ENCODE results near the gene VSIR.

VSIR gene

GRCh38 chr10:71782221-71782916, 9.0 kb upstream of the VSIR start:
- no peak for DNase-seq

DNA sequence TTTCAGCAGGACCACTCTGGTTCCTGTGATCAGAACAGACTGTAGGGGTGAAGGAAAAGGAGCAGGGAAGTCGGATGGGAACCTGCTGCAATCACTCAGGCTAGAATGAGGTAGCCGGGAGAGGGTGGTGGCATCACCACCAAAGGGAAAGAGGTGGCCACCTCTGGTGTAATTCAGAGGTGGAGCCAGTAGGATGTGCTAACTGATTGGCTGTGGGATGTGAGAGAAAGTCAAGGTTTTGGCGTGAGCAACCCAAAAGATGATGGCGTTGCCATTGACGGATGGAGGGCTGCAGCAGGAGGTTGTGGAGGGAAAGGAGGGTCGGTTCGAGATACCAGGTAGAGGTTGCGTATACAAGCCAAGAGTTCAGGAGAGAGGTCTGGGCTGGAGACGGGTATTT, 7.4 kb upstream of the VSIR start:
- no peak for DNase-seq

DNA sequence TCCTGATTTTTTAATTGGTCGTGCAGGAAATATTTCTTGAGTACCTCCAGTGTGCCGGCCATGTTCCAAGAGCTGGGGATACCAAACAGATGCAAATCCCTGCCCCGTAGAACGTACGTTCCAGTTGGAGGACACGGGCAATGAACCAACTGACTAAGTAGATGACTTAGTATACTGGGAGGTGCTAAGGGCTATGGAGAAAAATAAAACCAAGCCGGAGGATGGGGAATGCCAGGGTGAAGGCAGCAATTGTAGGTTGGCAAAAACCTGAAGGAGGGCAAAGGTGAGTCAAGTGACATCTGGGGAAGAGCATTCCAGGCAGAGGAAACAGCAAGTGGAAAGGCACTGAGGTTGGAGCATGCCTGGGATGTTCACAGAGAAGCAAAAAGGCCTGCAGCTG, 6.8 kb upstream of the VSIR start:
- DNase-seq = no peak

DNA sequence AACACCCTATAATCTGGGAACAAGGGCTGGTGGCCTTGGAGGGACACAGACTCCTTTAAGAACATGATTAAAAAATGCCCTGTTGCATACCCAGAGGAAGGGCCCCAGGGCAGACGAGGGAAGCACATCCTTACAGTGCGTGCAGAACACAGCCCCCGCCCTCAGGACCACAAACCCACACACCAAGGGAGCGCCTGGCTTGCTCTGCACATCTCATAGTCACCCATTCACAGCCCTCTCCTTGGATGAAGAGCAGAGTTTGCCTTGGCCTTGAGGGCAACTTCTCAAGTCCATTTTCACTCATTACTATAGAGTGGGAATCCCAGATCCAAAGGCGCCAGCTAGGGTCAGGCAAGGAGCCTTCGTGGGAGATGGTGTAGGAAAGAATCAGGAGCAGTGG, 6.3 kb upstream of the VSIR start:
- DNase-seq = no peak

GRCh38 chr10:71778071-71778825, 4.9 kb upstream of the VSIR start:
- DNase-seq = no peak

DNA sequence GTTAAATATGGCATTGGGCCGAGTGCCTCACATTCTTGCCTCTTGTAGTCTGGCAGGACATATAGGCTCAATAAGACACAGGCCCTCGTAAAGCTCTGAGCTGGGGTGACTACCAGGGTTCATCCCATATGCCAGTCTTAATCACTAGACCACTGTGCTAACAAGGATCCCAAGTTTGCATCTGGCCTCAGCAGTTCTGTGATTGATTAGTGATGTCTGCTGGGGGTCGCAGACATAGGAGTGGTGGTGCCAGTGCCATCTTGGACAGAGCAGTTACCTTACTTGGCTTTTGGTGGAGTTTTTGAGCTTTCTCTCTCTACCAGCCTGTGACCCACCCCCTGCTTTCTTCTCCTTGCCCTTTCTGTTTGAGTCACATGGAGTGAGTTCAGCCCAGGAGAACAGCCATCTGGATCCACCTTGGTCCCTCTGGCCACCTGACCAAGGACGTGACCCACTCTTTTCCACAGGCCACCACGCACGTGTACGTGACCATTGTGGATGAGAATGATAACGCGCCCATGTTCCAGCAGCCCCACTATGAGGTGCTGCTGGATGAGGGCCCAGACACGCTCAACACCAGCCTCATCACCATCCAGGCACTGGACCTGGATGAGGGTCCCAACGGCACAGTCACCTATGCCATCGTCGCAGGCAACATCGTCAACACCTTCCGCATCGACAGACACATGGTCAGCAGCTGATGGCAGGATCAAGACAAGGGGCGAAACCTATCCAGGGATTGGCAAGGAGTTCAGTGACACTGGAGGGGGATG, 4.1 kb upstream of the VSIR start:
- DNase-seq = no peak

- DNase-seq = no peak
Observed at GRCh38 chr10:71776481-71776925, 3.2 kb upstream of the VSIR start.

DNA sequence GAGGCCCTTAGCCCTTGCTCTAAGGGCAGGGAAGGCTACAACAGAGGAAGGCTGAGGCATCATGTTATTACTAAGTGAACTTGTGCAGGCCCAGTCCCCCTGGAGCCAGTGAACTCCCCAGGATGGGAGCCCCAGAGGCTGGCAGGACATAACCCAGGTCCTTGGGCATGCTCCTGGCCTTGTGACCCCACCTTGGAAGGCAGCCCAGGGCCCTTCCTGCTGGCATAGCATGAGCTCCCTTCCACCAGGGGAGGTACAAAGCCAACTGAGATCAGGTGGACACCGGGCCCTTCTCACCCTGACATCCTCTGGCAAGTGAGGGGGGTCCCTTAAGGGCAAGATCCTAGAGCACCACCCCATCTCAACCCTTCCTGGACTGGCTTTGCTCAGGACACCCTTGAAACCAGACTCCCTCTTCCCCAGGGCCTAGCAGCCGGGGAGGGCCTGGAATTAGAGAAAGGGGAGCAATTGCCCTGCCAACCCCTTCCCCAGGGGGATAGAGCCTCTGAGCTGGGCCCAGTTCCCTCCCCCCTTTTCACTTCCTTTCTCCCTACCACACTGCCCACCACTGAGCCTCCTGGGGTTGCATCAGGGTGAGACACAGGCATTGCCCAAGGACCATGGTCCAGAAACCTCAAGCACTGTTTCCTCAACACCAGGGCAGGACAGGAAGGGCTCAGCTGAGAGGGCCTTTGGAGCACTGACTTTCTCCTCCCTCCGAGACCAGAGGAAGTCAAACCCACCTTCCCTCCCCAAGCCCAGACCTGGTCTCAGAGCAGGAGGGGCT, 1.8 kb upstream of the VSIR start:
- DNase-seq = no peak

DNA sequence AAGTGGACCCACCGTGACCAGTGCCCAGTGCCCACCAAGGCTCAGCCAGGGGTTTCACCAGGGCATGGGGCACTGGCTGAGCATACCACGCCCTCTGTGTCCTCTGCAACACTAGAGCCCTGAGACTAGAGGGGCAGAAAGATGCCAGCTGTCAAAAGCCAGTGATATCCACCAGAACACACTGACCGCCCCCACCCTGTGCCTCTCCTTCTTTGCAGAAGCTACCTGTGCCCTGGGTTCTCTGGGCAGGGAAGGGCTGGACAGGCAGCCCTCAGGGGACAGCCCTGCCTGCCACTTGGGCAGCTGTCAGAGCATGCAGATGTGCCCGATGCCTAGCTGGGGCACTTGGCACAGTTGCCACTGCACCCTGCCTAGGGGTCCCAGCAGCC, 494 bp downstream of the VSIR start:
- DNase-seq = no peak

DNA sequence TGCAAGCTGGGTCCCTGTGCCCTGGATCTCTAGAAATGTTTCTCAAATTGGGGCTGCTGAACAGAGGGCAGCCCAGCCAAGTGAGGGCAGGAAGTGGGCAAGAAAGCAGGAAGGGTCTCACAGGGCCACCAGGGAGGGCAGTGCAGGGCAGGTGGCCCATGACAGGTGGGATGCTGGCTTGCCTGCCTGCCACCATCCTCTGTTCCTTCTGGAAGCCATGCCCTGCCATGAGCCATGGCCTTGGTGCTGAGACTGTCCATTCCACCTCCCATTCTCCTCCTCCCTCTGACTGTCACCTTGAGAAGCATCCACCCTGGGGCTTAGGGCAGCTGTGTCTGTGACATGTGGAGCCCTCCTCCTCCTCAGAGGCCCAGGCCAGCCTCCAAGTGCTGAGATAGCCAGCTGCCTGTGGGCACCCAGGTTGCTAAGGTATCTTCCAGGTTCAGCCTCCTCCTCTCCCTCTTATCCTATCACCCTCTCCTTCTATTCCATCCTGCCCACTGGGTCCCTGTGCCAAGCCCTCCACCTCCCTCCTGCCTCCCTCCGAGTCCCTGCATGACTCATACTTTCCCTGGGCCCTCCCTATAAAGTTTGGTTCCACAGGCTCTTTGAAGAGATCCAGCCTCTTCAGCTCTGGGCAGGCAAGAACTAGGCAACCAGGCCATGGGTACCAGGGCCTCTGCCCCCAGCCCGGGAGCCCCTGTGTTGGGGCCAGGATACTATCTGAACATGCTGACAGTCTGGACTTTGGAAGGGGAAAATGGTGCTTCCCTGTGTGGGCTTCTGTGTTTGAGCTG, 1.3 kb downstream of the VSIR start:
- no peak for DNase-seq

DNA sequence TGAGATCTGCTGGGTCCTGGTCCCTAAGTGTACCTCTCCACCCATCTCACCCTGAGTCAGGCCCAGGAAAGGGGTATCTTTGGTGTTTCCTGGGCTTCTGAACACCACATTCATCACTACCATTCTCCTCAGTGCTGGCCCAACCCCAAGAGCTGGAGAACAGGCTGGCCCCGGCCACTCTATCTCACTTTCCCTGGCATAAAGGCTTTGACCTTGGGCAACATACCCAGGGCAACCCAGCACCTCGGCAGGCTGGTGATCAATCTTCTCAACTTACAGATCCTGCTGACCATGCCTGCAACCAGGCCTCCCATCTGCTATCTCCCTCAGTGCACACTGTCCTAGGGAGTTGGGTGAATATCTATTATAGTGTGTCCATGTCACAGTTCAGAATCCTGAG, 2.1 kb downstream of the VSIR start:
- no peak for DNase-seq

DNA sequence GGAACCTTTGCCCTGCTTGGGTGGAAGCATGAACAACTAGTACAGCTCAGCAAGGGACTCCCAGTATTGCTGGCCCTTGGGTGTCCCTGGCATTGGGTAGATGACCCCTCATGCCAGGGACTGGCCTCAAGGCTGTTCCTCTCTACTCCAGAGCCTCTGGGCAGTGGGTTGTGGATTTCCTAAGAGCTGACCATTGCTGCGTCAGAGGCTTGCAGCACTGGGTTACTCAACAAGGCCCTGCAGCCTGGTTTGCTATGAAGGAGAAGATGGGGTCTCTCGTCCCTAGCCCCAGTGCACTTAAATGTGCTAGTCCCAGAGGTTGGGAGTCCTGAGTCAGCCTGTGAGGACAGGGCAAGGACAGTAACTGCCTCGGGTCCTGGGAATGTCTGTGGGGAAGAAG, 2.5 kb downstream of the VSIR start:
- no peak for DNase-seq

- DNase-seq = no peak
Observed at GRCh38 chr10:71770255-71770654, 3.1 kb downstream of the VSIR start.

GRCh38 chr10:71769279-71769823, 4.0 kb downstream of the VSIR start:
- DNase-seq = no peak

- no peak for DNase-seq
Observed at GRCh38 chr10:71767420-71768035, 5.8 kb downstream of the VSIR start.

- DNase-seq = no peak
Observed at GRCh38 chr10:71766717-71767419, 6.5 kb downstream of the VSIR start.

DNA sequence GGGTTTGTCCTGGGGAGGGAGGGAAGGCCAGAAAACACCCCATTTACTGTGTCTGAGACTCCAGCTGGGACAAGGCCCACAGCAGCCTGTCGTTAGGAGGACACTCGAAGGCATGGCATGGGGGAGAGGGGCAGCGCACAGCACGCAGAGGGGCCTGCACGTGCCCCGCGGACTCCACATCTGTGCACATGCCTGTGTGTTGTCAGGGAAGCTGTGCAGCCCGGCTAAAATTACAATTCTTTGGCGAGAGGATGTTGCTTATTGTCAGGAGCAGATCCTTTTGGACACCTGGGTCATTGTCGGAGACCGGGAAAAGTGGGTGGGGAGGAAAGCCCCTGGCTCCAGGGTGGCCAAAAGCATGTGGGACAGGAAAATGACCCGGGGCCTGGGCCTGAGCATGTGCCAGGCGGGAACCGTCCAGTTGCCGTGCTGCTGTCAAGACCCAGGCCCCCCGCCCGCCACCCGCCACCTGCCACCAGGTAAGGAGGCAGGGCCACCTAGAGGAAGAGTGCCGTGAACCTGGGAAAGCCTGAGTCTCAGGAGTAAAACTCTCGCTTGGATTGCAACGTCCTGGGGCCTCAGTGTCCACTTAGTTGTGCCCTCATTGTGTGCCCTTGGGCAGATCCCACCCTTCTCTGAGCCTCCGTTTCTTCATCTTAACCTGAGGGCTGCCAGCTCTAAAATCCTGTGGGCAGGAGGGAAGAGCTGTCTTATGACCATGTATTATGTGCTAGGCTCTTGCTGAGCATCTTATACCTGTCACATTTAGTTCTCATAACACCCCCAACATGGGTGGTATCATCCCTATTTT, 7.2 kb downstream of the VSIR start:
- DNase-seq = no peak

DNA sequence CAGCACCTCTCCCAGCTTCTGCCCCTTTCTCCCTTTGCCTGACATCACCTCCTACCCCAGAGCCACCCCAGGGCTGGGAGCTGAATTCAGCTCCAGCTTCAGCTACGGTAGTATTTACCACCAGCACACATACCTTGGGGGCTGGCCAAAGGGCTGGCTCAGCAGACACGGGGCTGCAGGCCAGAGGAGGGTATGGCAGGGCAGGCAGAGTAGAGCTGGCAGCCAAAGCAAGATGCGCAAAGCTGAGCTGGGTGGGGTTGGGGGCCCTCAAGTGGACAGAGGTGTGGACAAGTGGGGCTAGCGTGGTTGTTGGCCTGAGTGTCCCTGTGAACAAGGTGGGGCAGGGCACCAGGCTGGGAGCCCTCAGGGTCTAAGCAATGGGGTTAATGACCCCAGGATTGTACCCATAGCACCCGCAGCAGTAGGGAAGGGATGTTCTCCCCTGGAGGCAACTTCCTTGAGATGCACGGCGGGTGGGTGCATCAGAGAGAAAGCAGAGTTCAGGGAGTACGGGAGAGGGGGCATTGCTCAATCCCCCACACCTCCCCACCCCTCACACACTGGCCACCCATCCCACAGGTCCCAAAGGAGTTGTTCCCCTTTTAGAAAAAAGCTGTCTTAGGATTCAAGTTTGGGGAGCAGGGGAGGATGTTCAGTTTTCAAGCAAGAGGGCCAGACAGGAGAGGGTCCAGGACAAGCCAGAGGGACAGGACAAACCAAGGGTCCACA, 8.0 kb downstream of the VSIR start:
- no peak for DNase-seq
